Measurements from ENCODE around the gene SPRED2.

Gene SPRED2

GRCh38 chr2:65277791-65278483 is 154.5 kb downstream of the SPRED2 start:
- H3K36me3 ChIP-seq (ENCODE audit: insufficient read depth, low read length) = peaks cover 2% of the 10 kb centered on the region; the same call in 1 of the 2 replicates
- no peak overlapping the region for H3K4me3 ChIP-seq (ENCODE audit: low read depth in 1 of 2, low read length in 2 of 2)
- no peaks in the 10 kb centered on the region for H3K79me2 ChIP-seq (ENCODE audit: insufficient read depth, low read length)
- no peak overlapping the region for H3K27ac ChIP-seq (ENCODE audit: low read length)
- H3K9ac ChIP-seq (ENCODE audit: low read depth, low read length) = no peak overlapping the region
- H3K4me1 ChIP-seq (ENCODE audit: insufficient read depth, low read length) = peaks cover 18% of the 10 kb centered on the region
- no peak overlapping the region for H2AFZ ChIP-seq (ENCODE audit: low read depth, low read length)
- no peaks in the 10 kb centered on the region for H4K20me1 ChIP-seq (ENCODE audit: insufficient read depth, low read length)
- H3K9me3 ChIP-seq (ENCODE audit: insufficient read depth, low read length, severe bottlenecking) = no peaks in the 10 kb centered on the region
- ATAC-seq (ENCODE audit: insufficient read depth, low read depth) (no peak), DNase-seq (no peak)
- no peak for TF ChIP-seq EZH2 (IDR thresholded peaks at IDR 0.05; ENCODE audit: borderline replicate concordance, low read depth, low read length, severe bottlenecking)
- TF ChIP-seq, protein P1, sequence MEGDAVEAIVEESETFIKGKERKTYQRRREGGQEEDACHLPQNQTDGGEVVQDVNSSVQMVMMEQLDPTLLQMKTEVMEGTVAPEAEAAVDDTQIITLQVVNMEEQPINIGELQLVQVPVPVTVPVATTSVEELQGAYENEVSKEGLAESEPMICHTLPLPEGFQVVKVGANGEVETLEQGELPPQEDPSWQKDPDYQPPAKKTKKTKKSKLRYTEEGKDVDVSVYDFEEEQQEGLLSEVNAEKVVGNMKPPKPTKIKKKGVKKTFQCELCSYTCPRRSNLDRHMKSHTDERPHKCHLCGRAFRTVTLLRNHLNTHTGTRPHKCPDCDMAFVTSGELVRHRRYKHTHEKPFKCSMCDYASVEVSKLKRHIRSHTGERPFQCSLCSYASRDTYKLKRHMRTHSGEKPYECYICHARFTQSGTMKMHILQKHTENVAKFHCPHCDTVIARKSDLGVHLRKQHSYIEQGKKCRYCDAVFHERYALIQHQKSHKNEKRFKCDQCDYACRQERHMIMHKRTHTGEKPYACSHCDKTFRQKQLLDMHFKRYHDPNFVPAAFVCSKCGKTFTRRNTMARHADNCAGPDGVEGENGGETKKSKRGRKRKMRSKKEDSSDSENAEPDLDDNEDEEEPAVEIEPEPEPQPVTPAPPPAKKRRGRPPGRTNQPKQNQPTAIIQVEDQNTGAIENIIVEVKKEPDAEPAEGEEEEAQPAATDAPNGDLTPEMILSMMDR (IDR thresholded peaks at IDR 0.05; ENCODE audit: borderline replicate concordance, extremely low read depth, low read length, poor library complexity, severe bottlenecking) = no peak
- H3K27me3 ChIP-seq (ENCODE audit: insufficient read depth, low read length, poor library complexity) = no peaks in the 10 kb centered on the region
- H3K4me2 ChIP-seq (ENCODE audit: insufficient read depth, low read length) = no peak overlapping the region

DNA sequence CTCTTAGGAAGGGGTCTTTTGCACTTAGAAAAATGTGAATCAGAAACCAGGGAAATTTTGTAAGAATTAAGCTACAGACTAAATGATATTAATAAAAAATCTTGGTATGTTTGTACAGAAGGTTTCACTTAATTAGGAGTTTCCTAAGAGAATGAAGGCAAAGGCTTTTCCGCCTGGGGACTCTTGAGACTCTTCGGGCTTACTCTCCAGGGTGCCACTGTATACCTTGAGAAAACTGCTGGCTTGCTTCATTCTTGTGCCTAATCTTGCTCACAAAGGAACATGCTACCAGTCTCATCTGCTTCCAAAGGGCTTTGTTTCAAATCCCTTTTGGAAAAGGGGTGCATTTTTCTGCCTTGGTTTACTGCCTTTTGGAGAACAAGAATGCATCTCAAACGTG is 155.3 kb downstream of the SPRED2 start:
- TF ChIP-seq, protein P1 (IDR thresholded peaks at IDR 0.05; ENCODE audit: borderline replicate concordance, extremely low read depth, low read length, poor library complexity, severe bottlenecking) = no peak
- no peak for TF ChIP-seq EZH2 (IDR thresholded peaks at IDR 0.05; ENCODE audit: borderline replicate concordance, low read depth, low read length, severe bottlenecking)

DNA sequence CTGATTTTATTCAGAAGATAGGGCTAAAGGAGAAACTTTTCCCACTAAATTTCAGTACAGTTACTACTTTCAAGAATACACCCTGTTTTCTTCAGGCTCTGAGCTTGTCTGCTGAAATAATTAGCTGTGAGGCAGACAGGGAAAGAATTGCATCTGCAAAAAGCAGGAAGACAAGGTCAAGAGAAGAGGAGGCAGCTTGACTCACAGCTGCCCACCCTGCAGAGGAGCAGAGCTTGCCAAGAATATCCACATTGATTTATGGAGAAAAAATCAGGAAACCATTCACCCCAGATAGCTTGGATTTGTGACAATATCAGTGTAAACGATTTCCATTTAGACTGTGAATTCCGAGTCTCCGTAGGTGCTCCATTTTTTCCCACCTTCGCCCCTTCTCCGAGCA is 155.8 kb downstream of the SPRED2 start:
- H3K4me1 ChIP-seq (ENCODE audit: insufficient read depth, low read length) = peaks cover 18% of the 10 kb centered on the region
- H3K4me2 ChIP-seq (ENCODE audit: insufficient read depth, low read length) = no peak overlapping the region
- H3K4me3 ChIP-seq (ENCODE audit: low read depth in 1 of 2, low read length in 2 of 2) = no peak overlapping the region
- no peak overlapping the region for H3K9ac ChIP-seq (ENCODE audit: low read depth, low read length)
- H3K9me3 ChIP-seq (ENCODE audit: insufficient read depth, low read length, severe bottlenecking) = no peaks in the 10 kb centered on the region
- H3K79me2 ChIP-seq (ENCODE audit: insufficient read depth, low read length) = no peaks in the 10 kb centered on the region
- H3K27me3 ChIP-seq (ENCODE audit: insufficient read depth, low read length, poor library complexity) = no peaks in the 10 kb centered on the region
- no peaks in the 10 kb centered on the region for H4K20me1 ChIP-seq (ENCODE audit: insufficient read depth, low read length)
- no peak for TF ChIP-seq EZH2 (IDR thresholded peaks at IDR 0.05; ENCODE audit: borderline replicate concordance, low read depth, low read length, severe bottlenecking)
- TF ChIP-seq, protein P1 (IDR thresholded peaks at IDR 0.05; ENCODE audit: borderline replicate concordance, extremely low read depth, low read length, poor library complexity, severe bottlenecking) = no peak
- no peak for ATAC-seq (ENCODE audit: insufficient read depth, low read depth)
- no peak overlapping the region for H2AFZ ChIP-seq (ENCODE audit: low read depth, low read length)
- H3K36me3 ChIP-seq (ENCODE audit: insufficient read depth, low read length) = peaks cover 12% of the 10 kb centered on the region
- no peak for DNase-seq
- H3K27ac ChIP-seq (ENCODE audit: low read length) = no peak overlapping the region

More for the DNA sequence above, 155.3 kb downstream of the SPRED2 start:
- H4K20me1 ChIP-seq (ENCODE audit: insufficient read depth, low read length) = no peaks in the 10 kb centered on the region
- H3K27me3 ChIP-seq (ENCODE audit: insufficient read depth, low read length, poor library complexity) = no peaks in the 10 kb centered on the region
- H3K9ac ChIP-seq (ENCODE audit: low read depth, low read length) = no peak overlapping the region
- peaks cover 10% of the 10 kb centered on the region; the same call in 1 of the 2 replicates for H3K36me3 ChIP-seq (ENCODE audit: insufficient read depth, low read length)
- H3K9me3 ChIP-seq (ENCODE audit: insufficient read depth, low read length, severe bottlenecking) = no peaks in the 10 kb centered on the region
- H3K4me1 ChIP-seq (ENCODE audit: insufficient read depth, low read length) = peaks cover 18% of the 10 kb centered on the region
- no peak overlapping the region for H3K4me3 ChIP-seq (ENCODE audit: low read depth in 1 of 2, low read length in 2 of 2)
- ATAC-seq (ENCODE audit: insufficient read depth, low read depth) (no peak), DNase-seq (no peak)
- H3K4me2 ChIP-seq (ENCODE audit: insufficient read depth, low read length) = no peak overlapping the region
- H2AFZ ChIP-seq (ENCODE audit: low read depth, low read length) = no peak overlapping the region
- no peak overlapping the region for H3K27ac ChIP-seq (ENCODE audit: low read length)
- H3K79me2 ChIP-seq (ENCODE audit: insufficient read depth, low read length) = no peaks in the 10 kb centered on the region

Measured in DND-41 (cell line).